Mesenchymal stem cell (in vitro differentiated cells and primary cell): ENCODE results near the gene SLC30A10.
"Not testable (repeated sequence)": the region's sequence is repeated elsewhere in the genome, so short reads cannot be mapped to it uniquely, and the experiment has no call there.

Experiments used
- DNase-seq: peaks from one replicate; pipeline ENCODE4 v3.0.0-alpha.2; 2013
- H2AFZ ChIP-seq: one replicate; pipeline ENCODE4 v1.6.1; 2013; ENCODE audit warnings: low read depth, mild to moderate bottlenecking, control low read depth, inconsistent platforms, low read length, moderate library complexity
- H2AK5ac ChIP-seq: 2 replicates; pipeline ENCODE4 v1.6.1; 2013; ENCODE audit warnings: low read length, moderate library complexity, mild to moderate bottlenecking, inconsistent platforms; ENCODE audit not compliant: severe bottlenecking
- H2BK120ac ChIP-seq: one replicate; pipeline ENCODE4 v1.6.1; 2013; ENCODE audit warnings: low read depth, mild to moderate bottlenecking, inconsistent platforms, low read length, moderate library complexity
- H2BK12ac ChIP-seq, 2 experiments: one replicate each; pipeline ENCODE4 v1.6.1; 2013; ENCODE audit warnings: inconsistent platforms in 2 of 2, low read length in 2 of 2, mild to moderate bottlenecking in 2 of 2, moderate library complexity in 2 of 2, control low read depth in 1 of 2
- H2BK15ac ChIP-seq: one replicate; pipeline ENCODE4 v1.6.1; 2013; ENCODE audit warnings: mild to moderate bottlenecking, low read depth, inconsistent platforms; ENCODE audit not compliant: poor library complexity, severe bottlenecking
- H2BK5ac ChIP-seq: 2 replicates; pipeline ENCODE4 v1.6.1; 2013; ENCODE audit warnings: low read depth, mild to moderate bottlenecking, low read length, control low read depth, inconsistent platforms; ENCODE audit not compliant: poor library complexity, severe bottlenecking
- H3K14ac ChIP-seq, 2 experiments: one replicate each; pipeline ENCODE4 v1.6.1; 2013; ENCODE audit warnings: inconsistent platforms in 2 of 2, low read length in 2 of 2, control low read depth in 1 of 2, mild to moderate bottlenecking in 1 of 2, moderate library complexity in 1 of 2
- H3K18ac ChIP-seq, 2 experiments: one replicate each; pipeline ENCODE4 v1.6.1; 2013; ENCODE audit warnings: inconsistent platforms in 2 of 2, low read length in 2 of 2, control low read depth in 1 of 2, low read depth in 1 of 2, mild to moderate bottlenecking in 1 of 2
- H3K23ac ChIP-seq, 2 experiments: one replicate each; pipeline ENCODE4 v1.6.1; 2013; ENCODE audit warnings: inconsistent platforms in 2 of 2, low read length in 2 of 2, mild to moderate bottlenecking in 2 of 2, moderate library complexity in 2 of 2, control low read depth in 1 of 2
- H3K27ac ChIP-seq: 2 replicates; pipeline ENCODE4 v1.5.1; 2013; ENCODE audit warnings: mild to moderate bottlenecking, moderate library complexity, low read length, control low read depth, inconsistent platforms; ENCODE audit not compliant: poor library complexity, severe bottlenecking
- H3K27me3 ChIP-seq, 2 experiments: 2 replicates each; pipeline versions ENCODE4 v1.6.1 to v1.7.0; 2013; ENCODE audit warnings: low read length in 2 of 2, mild to moderate bottlenecking in 2 of 2, moderate library complexity in 2 of 2, control low read depth in 1 of 2, inconsistent platforms in 1 of 2; ENCODE audit not compliant: control insufficient read depth in 1 of 2, insufficient read depth in 1 of 2
- H3K36me3 ChIP-seq, 2 experiments: 2 replicates each; pipeline versions ENCODE4 v1.6.1 to v1.7.0; 2013; ENCODE audit warnings: low read length in 2 of 2, control low read depth in 1 of 2, inconsistent platforms in 1 of 2, low read depth in 1 of 2, mild to moderate bottlenecking in 1 of 2; ENCODE audit not compliant: insufficient read depth in 2 of 2, control insufficient read depth in 1 of 2
- H3K4ac ChIP-seq, 2 experiments: one replicate each; pipeline ENCODE4 v1.6.1; 2013; ENCODE audit warnings: inconsistent platforms in 2 of 2, low read length in 2 of 2, mild to moderate bottlenecking in 2 of 2, moderate library complexity in 2 of 2, control low read depth in 1 of 2, low read depth in 1 of 2
- H3K4me1 ChIP-seq: 2 replicates; pipeline ENCODE4 v1.6.1; 2013; ENCODE audit warnings: low read depth, low read length, control low read depth; ENCODE audit not compliant: control insufficient read depth, insufficient read depth
- H3K4me2 ChIP-seq: 2 replicates; pipeline ENCODE4 v1.6.1; 2013; ENCODE audit warnings: low read length, mild to moderate bottlenecking, inconsistent platforms; ENCODE audit not compliant: poor library complexity, severe bottlenecking
- H3K4me3 ChIP-seq, 2 experiments: 2 replicates each; pipeline versions ENCODE4 v1.5.1 to v1.7.0; 2013; ENCODE audit warnings: low read length in 2 of 2, mild to moderate bottlenecking in 2 of 2, control low read depth in 1 of 2, low read depth in 1 of 2; ENCODE audit not compliant: insufficient read depth in 1 of 2
- H3K79me1 ChIP-seq: replicated peaks from 2 replicates; pipeline ENCODE4 v1.6.1; 2013; ENCODE audit warnings: mild to moderate bottlenecking, control low read depth, low read length, inconsistent platforms; ENCODE audit not compliant: poor library complexity, severe bottlenecking
- H3K9ac ChIP-seq: 2 replicates; pipeline ENCODE4 v1.7.0; 2013; ENCODE audit warnings: mild to moderate bottlenecking, low read length, moderate library complexity
- H3K9me3 ChIP-seq: 2 replicates; pipeline ENCODE4 v1.7.0; 2013; ENCODE audit warnings: mild to moderate bottlenecking, low read length; ENCODE audit not compliant: control insufficient read depth
- H4K8ac ChIP-seq: one replicate; pipeline ENCODE4 v1.6.1; 2013; ENCODE audit warnings: inconsistent platforms, mild to moderate bottlenecking, low read length, moderate library complexity
- H4K91ac ChIP-seq: one replicate; pipeline ENCODE4 v1.6.1; 2013; ENCODE audit warnings: mild to moderate bottlenecking, low read length, inconsistent platforms
- WGBS: methylation state at CpG from one replicate; pipeline ENCODE4 v1.1.7; 2013; ENCODE audit warnings: mixed read lengths; 5-methylcytosine and 5-hydroxymethylcytosine counted together

The SLC30A10 gene

DNA sequence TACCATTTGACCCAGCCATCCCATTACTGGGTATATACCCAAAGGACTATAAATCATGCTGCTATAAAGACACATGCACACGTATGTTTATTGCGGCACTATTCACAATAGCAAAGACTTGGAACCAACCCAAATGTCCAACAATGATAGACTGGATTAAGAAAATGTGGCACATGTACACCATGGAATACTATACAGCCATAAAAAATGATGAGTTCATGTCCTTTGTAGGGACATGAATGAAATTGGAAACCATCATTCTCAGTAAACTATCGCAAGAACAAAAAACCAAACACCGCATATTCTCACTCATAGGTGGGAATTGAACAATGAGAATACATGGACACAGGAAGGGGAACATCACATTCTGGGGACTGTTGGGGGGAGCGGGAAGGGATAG is 20.9 kb upstream of the SLC30A10 start:
- not testable (repeated sequence) for H3K27me3 ChIP-seq, H3K27ac ChIP-seq, H3K4ac ChIP-seq, H3K23ac ChIP-seq, H4K8ac ChIP-seq, H2BK15ac ChIP-seq, H2AFZ ChIP-seq, H3K4me2 ChIP-seq, H2BK5ac ChIP-seq, H3K9me3 ChIP-seq, H3K18ac ChIP-seq, H3K36me3 ChIP-seq, H2AK5ac ChIP-seq, DNase-seq, H2BK12ac ChIP-seq, H3K79me1 ChIP-seq, H4K91ac ChIP-seq, H2BK120ac ChIP-seq, H3K14ac ChIP-seq, H3K9ac ChIP-seq, H3K4me3 ChIP-seq, H3K4me1 ChIP-seq
- no CpG with 5 or more reads among the region's 5 CpGs for WGBS

DNA sequence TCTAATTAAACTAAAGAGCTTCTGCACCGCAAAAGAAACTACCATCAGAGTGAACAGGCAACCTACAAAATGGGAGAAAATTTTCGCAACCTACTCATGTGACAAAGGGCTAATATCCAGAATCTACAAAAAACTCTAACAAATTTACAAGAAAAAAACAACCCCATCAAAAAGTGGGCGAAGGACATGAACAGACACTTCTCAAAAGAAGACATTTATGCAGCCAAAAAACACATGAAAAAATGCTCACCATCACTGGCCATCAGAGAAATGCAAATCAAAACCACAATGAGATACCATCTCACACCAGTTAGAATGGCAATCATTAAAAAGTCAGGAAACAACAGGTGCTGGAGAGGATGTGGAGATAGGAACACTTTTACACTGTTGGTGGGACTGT is 20.4 kb upstream of the SLC30A10 start:
- not testable (repeated sequence) for H3K4ac ChIP-seq, H3K23ac ChIP-seq, H2AK5ac ChIP-seq, H4K91ac ChIP-seq, H3K4me3 ChIP-seq, H3K79me1 ChIP-seq, H3K36me3 ChIP-seq, H3K9ac ChIP-seq, H3K18ac ChIP-seq, H3K27ac ChIP-seq, H3K4me1 ChIP-seq, H2BK15ac ChIP-seq, H3K27me3 ChIP-seq, H3K4me2 ChIP-seq, H3K14ac ChIP-seq, DNase-seq, H2AFZ ChIP-seq, H2BK12ac ChIP-seq, H3K9me3 ChIP-seq, H2BK5ac ChIP-seq, H2BK120ac ChIP-seq, H4K8ac ChIP-seq
- 100% methylated on average over 1 of the region's 3 CpGs for WGBS

DNA sequence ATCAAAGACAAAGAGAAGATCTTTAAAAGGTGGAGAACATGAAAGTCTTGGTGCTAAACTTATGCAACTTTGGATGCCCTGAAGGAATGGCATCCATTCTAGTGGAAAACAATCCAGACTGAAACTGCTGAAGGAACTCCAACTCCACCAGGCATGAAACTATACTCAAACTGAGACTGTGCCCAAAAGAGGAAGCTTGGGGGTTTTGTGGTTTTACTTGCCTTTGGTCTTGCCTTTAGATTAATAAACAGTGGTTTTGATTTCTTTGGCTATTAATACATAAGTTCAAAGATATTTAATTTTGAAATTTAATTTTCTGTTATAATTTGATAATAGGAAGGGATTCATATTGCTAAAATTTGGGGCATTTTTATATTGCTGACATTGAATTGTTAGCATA is 17.4 kb upstream of the SLC30A10 start:
- Histone ChIP-seq H3K4me2 (no peak overlapping the region), H2AK5ac (no peak overlapping the region), H3K9ac (no peak overlapping the region), H2BK12ac (no peak overlapping the region), H3K18ac (no peak overlapping the region), H3K36me3 (no peaks in the 10 kb centered on the region), H3K4me1 (no peaks in the 10 kb centered on the region), H3K4me3 (no peak overlapping the region), H2BK120ac (no peak overlapping the region), H3K79me1 (no peaks in the 10 kb centered on the region), H4K8ac (no peak overlapping the region), H2BK15ac (no peak overlapping the region), H3K23ac (no peak overlapping the region), H2BK5ac (no peak overlapping the region), H3K4ac (no peak overlapping the region), H3K9me3 (no peaks in the 10 kb centered on the region), H2AFZ (no peak overlapping the region), H3K27ac (no peak overlapping the region), H3K27me3 (peaks cover 0 to 22% of the 10 kb centered on the region in 2 experiments), H4K91ac (no peak overlapping the region), H3K14ac (no peak overlapping the region)
- no peak for DNase-seq

DNA sequence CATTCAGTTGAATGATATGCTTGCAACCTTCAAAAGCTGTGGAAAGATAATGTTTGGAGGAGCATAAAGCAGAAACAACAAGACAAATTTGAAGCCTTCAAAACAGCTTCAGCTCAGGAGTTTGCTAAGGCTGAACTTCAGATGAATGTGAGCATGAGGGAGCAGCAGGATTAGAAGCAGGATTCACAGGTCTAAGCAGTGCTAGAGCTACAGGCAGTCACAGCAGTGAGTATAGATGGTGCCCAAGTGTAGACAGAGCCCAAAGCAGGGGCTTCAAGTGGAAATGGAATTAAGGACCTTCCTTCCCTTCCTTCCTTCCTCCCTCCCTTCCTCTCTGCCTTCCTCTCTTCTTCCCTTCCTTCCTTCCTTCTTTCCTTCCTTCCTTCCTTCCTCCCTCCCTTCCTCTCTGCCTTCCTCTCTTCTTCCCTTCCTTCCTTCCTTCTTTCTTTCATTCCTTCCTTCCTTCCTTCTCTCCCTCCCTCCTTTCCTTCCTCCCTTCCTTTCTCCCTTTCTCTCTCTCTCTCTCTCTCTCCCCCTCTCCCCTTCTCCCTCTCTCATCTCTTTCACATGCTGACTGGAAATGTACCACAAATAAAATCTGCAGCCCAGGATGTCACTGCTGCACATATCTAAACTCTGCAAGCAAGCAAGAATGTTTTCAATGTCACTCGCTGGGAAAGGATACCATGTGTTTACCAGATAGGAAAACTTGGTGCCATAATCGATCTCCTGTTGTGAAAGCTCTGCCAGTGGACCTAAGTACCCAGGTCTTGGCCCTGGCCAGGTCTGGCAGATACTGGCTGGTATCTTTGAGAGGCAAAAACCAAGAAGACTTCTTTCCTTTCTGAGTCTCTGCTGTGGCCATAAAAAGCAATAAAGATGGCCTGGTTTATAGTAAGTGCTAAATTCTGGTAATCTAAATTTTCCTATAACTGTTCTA is 13.1 kb upstream of the SLC30A10 start:
- Histone ChIP-seq H3K9ac (no peak overlapping the region), H3K4ac (no peak overlapping the region), H3K4me2 (no peak overlapping the region), H2BK120ac (no peak overlapping the region), H3K9me3 (no peaks in the 10 kb centered on the region), H3K79me1 (no peaks in the 10 kb centered on the region), H3K18ac (no peak overlapping the region), H3K4me3 (no peak overlapping the region), H2BK12ac (no peak overlapping the region), H3K4me1 (peaks cover 8% of the 10 kb centered on the region), H3K23ac (no peak overlapping the region), H3K27ac (no peak overlapping the region), H2AK5ac (no peak overlapping the region), H4K8ac (no peak overlapping the region), H2AFZ (no peak overlapping the region), H3K36me3 (no peaks in the 10 kb centered on the region), H3K27me3 (peaks cover 2 to 24% of the 10 kb centered on the region in 2 experiments), H3K14ac (no peak overlapping the region), H4K91ac (no peak overlapping the region), H2BK15ac (no peak overlapping the region), H2BK5ac (no peak overlapping the region)
- no peak for DNase-seq
- 84% methylated on average over 2 of the region's 2 CpGs for WGBS
